ENCODE data around the gene CD2BP2.

DNA sequence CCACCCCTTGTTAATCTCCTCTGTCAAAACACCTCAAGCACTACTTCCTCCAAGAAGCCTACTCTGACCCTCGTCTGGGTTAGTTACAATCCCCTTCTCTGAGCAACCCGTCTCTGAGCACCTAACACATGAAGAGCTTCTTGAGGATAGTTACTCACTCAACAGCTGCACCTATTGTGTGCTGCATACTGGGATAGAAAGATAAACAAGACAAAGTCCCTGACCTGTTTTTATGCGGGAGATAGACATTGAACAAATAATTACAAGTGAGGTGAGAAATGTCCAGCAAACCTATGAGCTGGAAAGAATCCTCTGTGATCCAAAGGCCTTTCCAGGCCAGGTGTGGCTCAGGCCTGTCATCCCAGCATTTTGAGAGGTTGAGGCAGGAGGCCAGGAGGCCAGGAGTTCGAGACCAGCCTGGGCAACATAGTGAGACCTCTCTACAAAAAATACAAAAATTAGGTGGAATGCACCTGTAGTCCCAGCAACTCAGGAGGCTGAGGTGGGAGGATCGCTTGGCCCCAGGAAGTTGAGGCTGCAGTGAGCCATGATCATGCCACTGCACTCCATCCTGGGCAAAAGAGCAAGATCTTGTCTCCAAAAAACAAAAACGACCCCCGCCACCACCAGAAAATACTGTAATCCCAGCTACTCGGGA is 46.8 kb upstream of the CD2BP2 start:
- TF ChIP-seq, protein P1, sequence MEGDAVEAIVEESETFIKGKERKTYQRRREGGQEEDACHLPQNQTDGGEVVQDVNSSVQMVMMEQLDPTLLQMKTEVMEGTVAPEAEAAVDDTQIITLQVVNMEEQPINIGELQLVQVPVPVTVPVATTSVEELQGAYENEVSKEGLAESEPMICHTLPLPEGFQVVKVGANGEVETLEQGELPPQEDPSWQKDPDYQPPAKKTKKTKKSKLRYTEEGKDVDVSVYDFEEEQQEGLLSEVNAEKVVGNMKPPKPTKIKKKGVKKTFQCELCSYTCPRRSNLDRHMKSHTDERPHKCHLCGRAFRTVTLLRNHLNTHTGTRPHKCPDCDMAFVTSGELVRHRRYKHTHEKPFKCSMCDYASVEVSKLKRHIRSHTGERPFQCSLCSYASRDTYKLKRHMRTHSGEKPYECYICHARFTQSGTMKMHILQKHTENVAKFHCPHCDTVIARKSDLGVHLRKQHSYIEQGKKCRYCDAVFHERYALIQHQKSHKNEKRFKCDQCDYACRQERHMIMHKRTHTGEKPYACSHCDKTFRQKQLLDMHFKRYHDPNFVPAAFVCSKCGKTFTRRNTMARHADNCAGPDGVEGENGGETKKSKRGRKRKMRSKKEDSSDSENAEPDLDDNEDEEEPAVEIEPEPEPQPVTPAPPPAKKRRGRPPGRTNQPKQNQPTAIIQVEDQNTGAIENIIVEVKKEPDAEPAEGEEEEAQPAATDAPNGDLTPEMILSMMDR (IDR thresholded peaks at IDR 0.05; ENCODE audit: insufficient read depth, low read length), result no peak
- TF ChIP-seq GABPA (IDR thresholded peaks at IDR 0.05; ENCODE audit: low read depth), result no peak
- TF ChIP-seq, protein P2, sequence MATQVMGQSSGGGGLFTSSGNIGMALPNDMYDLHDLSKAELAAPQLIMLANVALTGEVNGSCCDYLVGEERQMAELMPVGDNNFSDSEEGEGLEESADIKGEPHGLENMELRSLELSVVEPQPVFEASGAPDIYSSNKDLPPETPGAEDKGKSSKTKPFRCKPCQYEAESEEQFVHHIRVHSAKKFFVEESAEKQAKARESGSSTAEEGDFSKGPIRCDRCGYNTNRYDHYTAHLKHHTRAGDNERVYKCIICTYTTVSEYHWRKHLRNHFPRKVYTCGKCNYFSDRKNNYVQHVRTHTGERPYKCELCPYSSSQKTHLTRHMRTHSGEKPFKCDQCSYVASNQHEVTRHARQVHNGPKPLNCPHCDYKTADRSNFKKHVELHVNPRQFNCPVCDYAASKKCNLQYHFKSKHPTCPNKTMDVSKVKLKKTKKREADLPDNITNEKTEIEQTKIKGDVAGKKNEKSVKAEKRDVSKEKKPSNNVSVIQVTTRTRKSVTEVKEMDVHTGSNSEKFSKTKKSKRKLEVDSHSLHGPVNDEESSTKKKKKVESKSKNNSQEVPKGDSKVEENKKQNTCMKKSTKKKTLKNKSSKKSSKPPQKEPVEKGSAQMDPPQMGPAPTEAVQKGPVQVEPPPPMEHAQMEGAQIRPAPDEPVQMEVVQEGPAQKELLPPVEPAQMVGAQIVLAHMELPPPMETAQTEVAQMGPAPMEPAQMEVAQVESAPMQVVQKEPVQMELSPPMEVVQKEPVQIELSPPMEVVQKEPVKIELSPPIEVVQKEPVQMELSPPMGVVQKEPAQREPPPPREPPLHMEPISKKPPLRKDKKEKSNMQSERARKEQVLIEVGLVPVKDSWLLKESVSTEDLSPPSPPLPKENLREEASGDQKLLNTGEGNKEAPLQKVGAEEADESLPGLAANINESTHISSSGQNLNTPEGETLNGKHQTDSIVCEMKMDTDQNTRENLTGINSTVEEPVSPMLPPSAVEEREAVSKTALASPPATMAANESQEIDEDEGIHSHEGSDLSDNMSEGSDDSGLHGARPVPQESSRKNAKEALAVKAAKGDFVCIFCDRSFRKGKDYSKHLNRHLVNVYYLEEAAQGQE (IDR thresholded peaks at IDR 0.05; ENCODE audit: insufficient replicate concordance, low read depth), result no peak
- TF ChIP-seq SPI1 (IDR thresholded peaks at IDR 0.05; ENCODE audit: borderline replicate concordance, low read depth), result no peak

Measured in HL-60 (cell line).